ENCODE measurements around the gene LPIN1. TPM values are rescaled to one million over a fixed set of nuclear protein-coding genes. Genes with fewer than 3 reads are reported as not detected.

The LPIN1 gene
- total RNA-seq, result 42.9 and 48.8 TPM in 2 replicates

- DNase-seq (ENCODE audit: low spot score), result peak; percentile 81
- Mint-ChIP-seq H3K4me1 (ENCODE audit: low read depth) (peaks cover 77% of the 10 kb centered on the region), H3K4me3 (ENCODE audit: low read depth) (peak within 1 kb of the TSS; percentile 94), H3K9me3 (no peaks in the 10 kb centered on the region), H3K27ac (peak within 1 kb of the TSS; percentile 83), H3K36me3 (ENCODE audit: low read depth) (peaks cover 3% of the 10 kb centered on the region), H3K27me3 (ENCODE audit: low read depth) (no peaks in the 10 kb centered on the region)
- intact Hi-C loops (cut with micrococcal nuclease), result loop anchor here (1.0 to 10.0 kb wide), 4 partner anchors 8 to 932 kb away; partner anchors contain the start of genes E2F6 and PDIA6
Measured at GRCh38 chr2:11746376-11746806, at the start of gene LPIN1. Gene LPIN1 (plus strand): TSS chr2:11746632. CDS start chr2:11765542, 18,910 bp downstream.

GRCh38 chr2:11696736-11697102 is 49.7 kb upstream of the LPIN1 start:
- Mint-ChIP-seq H3K4me3 (ENCODE audit: low read depth) (no peak overlapping the region), H3K4me1 (ENCODE audit: low read depth) (peaks cover 3% of the 10 kb centered on the region), H3K27ac (no peak overlapping the region), H3K9me3 (no peaks in the 10 kb centered on the region), H3K36me3 (ENCODE audit: low read depth) (no peaks in the 10 kb centered on the region), H3K27me3 (ENCODE audit: low read depth) (peaks cover 6% of the 10 kb centered on the region)
- intact Hi-C loops (cut with micrococcal nuclease), result no loop called here
- no peak for DNase-seq (ENCODE audit: low spot score)

GRCh38 chr2:11697103-11697871 is 49.1 kb upstream of the LPIN1 start:
- intact Hi-C loops (cut with micrococcal nuclease), result no loop called here
- Mint-ChIP-seq H3K4me1 (ENCODE audit: low read depth) (peaks cover 3% of the 10 kb centered on the region), H3K27me3 (ENCODE audit: low read depth) (peaks cover 6% of the 10 kb centered on the region), H3K4me3 (ENCODE audit: low read depth) (no peak overlapping the region), H3K9me3 (no peaks in the 10 kb centered on the region), H3K27ac (no peak overlapping the region), H3K36me3 (ENCODE audit: low read depth) (no peaks in the 10 kb centered on the region)
- no peak for DNase-seq (ENCODE audit: low spot score)

GRCh38 chr2:11698009-11698922 is 48.2 kb upstream of the LPIN1 start:
- Mint-ChIP-seq H3K27ac (no peak overlapping the region), H3K4me3 (ENCODE audit: low read depth) (no peak overlapping the region), H3K27me3 (ENCODE audit: low read depth) (peaks cover 6% of the 10 kb centered on the region), H3K4me1 (ENCODE audit: low read depth) (no peaks in the 10 kb centered on the region), H3K9me3 (no peaks in the 10 kb centered on the region), H3K36me3 (ENCODE audit: low read depth) (no peaks in the 10 kb centered on the region)
- DNase-seq (ENCODE audit: low spot score), result no peak
- intact Hi-C loops (cut with micrococcal nuclease), result no loop called here

GRCh38 chr2:11699686-11700670 is 46.5 kb upstream of the LPIN1 start:
- intact Hi-C loops (cut with micrococcal nuclease), result no loop called here
- H3K4me1 Mint-ChIP-seq (ENCODE audit: low read depth), result no peaks in the 10 kb centered on the region
- H3K4me3 Mint-ChIP-seq (ENCODE audit: low read depth), result no peak overlapping the region
- no peak for DNase-seq (ENCODE audit: low spot score)
- H3K27ac Mint-ChIP-seq, result no peak overlapping the region
- H3K36me3 Mint-ChIP-seq (ENCODE audit: low read depth), result no peaks in the 10 kb centered on the region
- peaks cover 6% of the 10 kb centered on the region for H3K27me3 Mint-ChIP-seq (ENCODE audit: low read depth)
- H3K9me3 Mint-ChIP-seq, result no peaks in the 10 kb centered on the region

- H3K27ac Mint-ChIP-seq, result no peak overlapping the region
- intact Hi-C loops (cut with micrococcal nuclease), result no loop called here
- no peaks in the 10 kb centered on the region for H3K9me3 Mint-ChIP-seq
- H3K4me1 Mint-ChIP-seq (ENCODE audit: low read depth), result no peaks in the 10 kb centered on the region
- DNase-seq (ENCODE audit: low spot score), result no peak
- H3K27me3 Mint-ChIP-seq (ENCODE audit: low read depth), result peaks cover 7% of the 10 kb centered on the region
- no peaks in the 10 kb centered on the region for H3K36me3 Mint-ChIP-seq (ENCODE audit: low read depth)
- no peak overlapping the region for H3K4me3 Mint-ChIP-seq (ENCODE audit: low read depth)
Measured at GRCh38 chr2:11701206-11701605, 45.2 kb upstream of the LPIN1 start.

GRCh38 chr2:11701751-11702301 is 44.6 kb upstream of the LPIN1 start:
- intact Hi-C loops (cut with micrococcal nuclease), result no loop called here
- Mint-ChIP-seq H3K27ac (no peak overlapping the region), H3K36me3 (ENCODE audit: low read depth) (no peaks in the 10 kb centered on the region), H3K9me3 (no peaks in the 10 kb centered on the region), H3K4me1 (ENCODE audit: low read depth) (no peaks in the 10 kb centered on the region), H3K4me3 (ENCODE audit: low read depth) (no peak overlapping the region), H3K27me3 (ENCODE audit: low read depth) (peaks cover 8% of the 10 kb centered on the region)
- no peak for DNase-seq (ENCODE audit: low spot score)

- Mint-ChIP-seq H3K27me3 (ENCODE audit: low read depth) (peaks cover 15% of the 10 kb centered on the region), H3K4me3 (ENCODE audit: low read depth) (no peak overlapping the region), H3K36me3 (ENCODE audit: low read depth) (no peaks in the 10 kb centered on the region), H3K27ac (no peak overlapping the region), H3K9me3 (no peaks in the 10 kb centered on the region), H3K4me1 (ENCODE audit: low read depth) (no peaks in the 10 kb centered on the region)
- intact Hi-C loops (cut with micrococcal nuclease), result no loop called here
- DNase-seq (ENCODE audit: low spot score), result no peak
Measured at GRCh38 chr2:11702946-11703345, 43.5 kb upstream of the LPIN1 start.

GRCh38 chr2:11703700-11704099 is 42.7 kb upstream of the LPIN1 start:
- H3K27ac Mint-ChIP-seq, result no peak overlapping the region
- intact Hi-C loops (cut with micrococcal nuclease), result no loop called here
- no peaks in the 10 kb centered on the region for H3K9me3 Mint-ChIP-seq
- DNase-seq (ENCODE audit: low spot score), result no peak
- no peaks in the 10 kb centered on the region for H3K36me3 Mint-ChIP-seq (ENCODE audit: low read depth)
- H3K4me3 Mint-ChIP-seq (ENCODE audit: low read depth), result no peak overlapping the region
- H3K27me3 Mint-ChIP-seq (ENCODE audit: low read depth), result peaks cover 15% of the 10 kb centered on the region
- H3K4me1 Mint-ChIP-seq (ENCODE audit: low read depth), result no peaks in the 10 kb centered on the region

GRCh38 chr2:11705063-11705462 is 41.4 kb upstream of the LPIN1 start:
- H3K27me3 Mint-ChIP-seq (ENCODE audit: low read depth), result peaks cover 21% of the 10 kb centered on the region
- H3K4me1 Mint-ChIP-seq (ENCODE audit: low read depth), result no peaks in the 10 kb centered on the region
- no peak overlapping the region for H3K27ac Mint-ChIP-seq
- no peaks in the 10 kb centered on the region for H3K9me3 Mint-ChIP-seq
- no peaks in the 10 kb centered on the region for H3K36me3 Mint-ChIP-seq (ENCODE audit: low read depth)
- intact Hi-C loops (cut with micrococcal nuclease), result no loop called here
- no peak overlapping the region for H3K4me3 Mint-ChIP-seq (ENCODE audit: low read depth)
- DNase-seq (ENCODE audit: low spot score), result no peak

- no peak overlapping the region for H3K4me3 Mint-ChIP-seq (ENCODE audit: low read depth)
- H3K9me3 Mint-ChIP-seq, result no peaks in the 10 kb centered on the region
- peaks cover 23% of the 10 kb centered on the region for H3K27me3 Mint-ChIP-seq (ENCODE audit: low read depth)
- DNase-seq (ENCODE audit: low spot score), result no peak
- intact Hi-C loops (cut with micrococcal nuclease), result no loop called here
- H3K27ac Mint-ChIP-seq, result no peak overlapping the region
- no peaks in the 10 kb centered on the region for H3K36me3 Mint-ChIP-seq (ENCODE audit: low read depth)
- H3K4me1 Mint-ChIP-seq (ENCODE audit: low read depth), result no peaks in the 10 kb centered on the region
Measured at GRCh38 chr2:11705711-11706110, 40.7 kb upstream of the LPIN1 start.

- Mint-ChIP-seq H3K27ac (no peak overlapping the region), H3K27me3 (ENCODE audit: low read depth) (peaks cover 31% of the 10 kb centered on the region), H3K36me3 (ENCODE audit: low read depth) (no peaks in the 10 kb centered on the region), H3K9me3 (no peaks in the 10 kb centered on the region), H3K4me3 (ENCODE audit: low read depth) (no peak overlapping the region), H3K4me1 (ENCODE audit: low read depth) (no peaks in the 10 kb centered on the region)
- intact Hi-C loops (cut with micrococcal nuclease), result no loop called here
- no peak for DNase-seq (ENCODE audit: low spot score)
Measured at GRCh38 chr2:11708106-11708505, 38.3 kb upstream of the LPIN1 start.
